DND-41 (cell line): Measurements from ENCODE around the gene MFSD12.

Source experiments
- CTCF ChIP-seq: IDR thresholded peaks from 2 replicates; pipeline ENCODE4 v1.5.1; 2012; ENCODE audit warnings: borderline replicate concordance, low read length, moderate library complexity, mild to moderate bottlenecking; ENCODE audit not compliant: poor library complexity, severe bottlenecking; ENCODE audit errors: extremely low read depth
- EZH2 ChIP-seq: IDR thresholded peaks from 3 replicates; pipeline ENCODE4 v1.6.1; 2012; ENCODE audit warnings: borderline replicate concordance, low read depth, mild to moderate bottlenecking, moderate library complexity, low read length, inconsistent platforms; ENCODE audit not compliant: severe bottlenecking

GRCh38 chr19:3519126-3519525 is 38.3 kb downstream of the MFSD12 start:
- TF ChIP-seq CTCF (no peak), EZH2 (no peak)
